ENCODE results near the gene HOXB7. TPM values are rescaled to one million over a fixed set of nuclear protein-coding genes. Genes with fewer than 3 reads are reported as not detected.

The HOXB7 gene
- total RNA-seq, 1 donor from 2014 or later = 3.6 TPM

GRCh38 chr17:48591255-48592056 lies 19.4 kb downstream of the HOXB7 start:
- no peak for TF ChIP-seq CTCF (IDR thresholded peaks at IDR 0.05; ENCODE audit: unreplicated experiment)
- Mint-ChIP-seq H3K4me3 (ENCODE audit: unreplicated experiment) (peak overlapping the region; percentile 56), H3K27ac (ENCODE audit: unreplicated experiment) (no peak overlapping the region), H3K4me1 (ENCODE audit: unreplicated experiment) (peaks cover 65% of the 10 kb centered on the region), H3K27me3 (ENCODE audit: unreplicated experiment) (peaks cover 44% of the 10 kb centered on the region), H3K9me3 (ENCODE audit: unreplicated experiment) (no peaks in the 10 kb centered on the region), H3K36me3 (ENCODE audit: low read depth, unreplicated experiment) (no peaks in the 10 kb centered on the region)
- DNase-seq (ENCODE audit: low spot score) = no peak

GRCh38 chr17:48590607-48591161 lies 20.1 kb downstream of the HOXB7 start:
- H3K27me3 Mint-ChIP-seq (ENCODE audit: unreplicated experiment) = peaks cover 46% of the 10 kb centered on the region
- H3K9me3 Mint-ChIP-seq (ENCODE audit: unreplicated experiment) = no peaks in the 10 kb centered on the region
- H3K27ac Mint-ChIP-seq (ENCODE audit: unreplicated experiment) = no peak overlapping the region
- TF ChIP-seq CTCF (IDR thresholded peaks at IDR 0.05; ENCODE audit: unreplicated experiment) = no peak
- no peaks in the 10 kb centered on the region for H3K36me3 Mint-ChIP-seq (ENCODE audit: low read depth, unreplicated experiment)
- no peak overlapping the region for H3K4me3 Mint-ChIP-seq (ENCODE audit: unreplicated experiment)
- DNase-seq (ENCODE audit: low spot score) = no peak
- peaks cover 67% of the 10 kb centered on the region for H3K4me1 Mint-ChIP-seq (ENCODE audit: unreplicated experiment)

GRCh38 chr17:48589831-48590606 lies 20.8 kb downstream of the HOXB7 start, which contains the start of gene HOXB3:
HOXB3 (minus strand) TSS chr17:48590241; CDS start chr17:48552474, 37,767 bp downstream.
- Mint-ChIP-seq H3K9me3 (ENCODE audit: unreplicated experiment) (no peaks in the 10 kb centered on the region), H3K4me3 (ENCODE audit: unreplicated experiment) (peak within 1 kb of the TSS; percentile 71), H3K4me1 (ENCODE audit: unreplicated experiment) (peaks cover 65% of the 10 kb centered on the region), H3K27ac (ENCODE audit: unreplicated experiment) (no peak within 1 kb of the TSS), H3K27me3 (ENCODE audit: unreplicated experiment) (peaks cover 45% of the 10 kb centered on the region), H3K36me3 (ENCODE audit: low read depth, unreplicated experiment) (no peaks in the 10 kb centered on the region)
- TF ChIP-seq CTCF (IDR thresholded peaks at IDR 0.05; ENCODE audit: unreplicated experiment) = no peak
- DNase-seq (ENCODE audit: low spot score) = no peak

- Mint-ChIP-seq H3K27me3 (ENCODE audit: unreplicated experiment) (peaks cover 51% of the 10 kb centered on the region), H3K27ac (ENCODE audit: unreplicated experiment) (no peak overlapping the region), H3K4me1 (ENCODE audit: unreplicated experiment) (peaks cover 61% of the 10 kb centered on the region), H3K9me3 (ENCODE audit: unreplicated experiment) (no peaks in the 10 kb centered on the region), H3K4me3 (ENCODE audit: unreplicated experiment) (peak overlapping the region; percentile 71), H3K36me3 (ENCODE audit: low read depth, unreplicated experiment) (no peaks in the 10 kb centered on the region)
- no peak for TF ChIP-seq CTCF (IDR thresholded peaks at IDR 0.05; ENCODE audit: unreplicated experiment)
- DNase-seq (ENCODE audit: low spot score) = no peak
Measured at GRCh38 chr17:48589060-48589830, 21.6 kb downstream of the HOXB7 start.

All from endothelial cell (in vitro differentiated cells).